Ovary (tissue), 9 donors: Measurements from ENCODE around the gene PTPRG. TPM values are rescaled to one million over a fixed set of nuclear protein-coding genes. Genes with fewer than 3 reads are reported as not detected.

Experiments used
- DNase-seq, 5 donors: peaks; one replicate each; pipeline ENCODE4 v3.0.0-alpha.2; 2019 to 2020
- H3K27ac ChIP-seq, 2 donors: fragments of 200-600 bp; one replicate each; pipeline versions ENCODE4 v1.5.1 to v1.8.0; 2019 to 2022
- H3K27me3 ChIP-seq: fragments of 200-600 bp; one replicate; pipeline ENCODE4 v1.8.0; 2022
- H3K36me3 ChIP-seq: fragments of 200-600 bp; sonication (generic); one replicate; pipeline ENCODE4 v1.5.1; 2019
- H3K4me1 ChIP-seq: one replicate; pipeline ENCODE4 v1.8.1; 2013; ENCODE audit warnings: mild to moderate bottlenecking, moderate library complexity; ENCODE audit not compliant: insufficient read depth
- H3K4me3 ChIP-seq: fragments of 200-600 bp; sonication (generic); one replicate; pipeline ENCODE4 v1.5.1; 2017
- H3K9me3 ChIP-seq, 2 donors: fragments of 200-600 bp in 1 of 2; sonication (generic) in 1 of 2; one replicate each; pipeline versions ENCODE4 v1.5.1 to v1.8.1; 2013 to 2019; ENCODE audit warnings: mild to moderate bottlenecking in 1 of 2, moderate library complexity in 1 of 2
- CTCF ChIP-seq, 3 donors: fragments of 450-650 bp in 2 of 3; fragments of 200-600 bp in 1 of 3; IDR thresholded peaks; one replicate each; pipeline versions ENCODE4 v1.5.1 to v1.8.0; 2016 to 2022; ENCODE audit warnings: antibody characterized with exemption in 3 of 3, mild to moderate bottlenecking in 1 of 3
- EP300 ChIP-seq: sonication (generic); formaldehyde crosslinking; IDR thresholded peaks from one replicate; pipeline ENCODE4 v1.6.1; 2017; ENCODE audit warnings: antibody characterized with exemption
- POLR2A ChIP-seq: fragments of 450-650 bp; IDR thresholded peaks from one replicate; pipeline ENCODE4 v1.6.1; 2017; ENCODE audit warnings: antibody characterized with exemption, mild to moderate bottlenecking, moderate library complexity
- WGBS, 3 donors: extraction: QIAGEN DNeasy Blood & Tissue Kit in 1 of 3; methylation state at CpG; one replicate each; pipeline versions ENCODE4 v1.1.5 to v1.1.7; 2013 to 2017; 5-methylcytosine and 5-hydroxymethylcytosine counted together
- intact Hi-C, 4 donors: fragments of 100-400 bp; cut with DNase I; formaldehyde crosslinking; loops; one replicate each; pipeline versions ENCODE4 v1.11.0 to v1.15.1; 2022 to 2023
- polyA plus RNA-seq, 2 donors: library from polyadenylated mRNA; stranded (reverse); fragments of 200-250 nt in 1 of 2; fragments of 350-450 nt in 1 of 2; fragmentation: Illumina TruSeq in 1 of 2; extraction: RNeasy Lipid Tissue Mini Kit (QIAGEN cat#74804) in 1 of 2; gene quantifications; one replicate each; pipeline ENCODE4 v1.2.3, GENCODE V29; 2013 to 2014
- total RNA-seq, 7 donors: library from RNA; depleted of rRNA in 2 of 7; stranded (reverse); fragments of >200 nt in 2 of 7; fragmentation: NEBNext Ultra II Directional in 3 of 7; extraction: Animal tissue kit (Norgen Biotek cat#: 25700) in 3 of 7; gene quantifications; one replicate each; pipeline versions ENCODE4 v1.1.0 to v1.2.4, GENCODE V29; 2016 to 2023
- donor health status: DM: no; HTN: no; CAD: no; lungs with moderate emphysema.
- donor health status: DM: no; HTN: no; CAD: no.
- donor health status: Bipolar disorder and iron deficiency.
- donor health status: DM: yes; HTN: yes; CAD: no.
- donor health status: DM: no; HTN: no; CAD: no.
- donor health status: DM: yes; HTN: yes; CAD: no.

PTPRG gene
- total and polyA plus RNA-seq, 9 donors, result 18.2 to 87.9 (median 47.7) TPM

GRCh38 chr3:61839256-61839655 is 277.9 kb downstream of the PTPRG start:
- Histone ChIP-seq H3K27ac (no peak overlapping the region), H3K9me3 (no peaks in the 10 kb centered on the region), H3K36me3 (no peaks in the 10 kb centered on the region), H3K27me3 (no peaks in the 10 kb centered on the region), H3K4me3 (no peak overlapping the region), H3K4me1 (peaks cover 4% of the 10 kb centered on the region)
- 35 to 53% (median 51%) methylated on average over 2 of the region's 2 CpGs for WGBS, 3 donors
- intact Hi-C loops, result no loop called here
- TF ChIP-seq CTCF (IDR thresholded peaks at IDR 0.05), result no peak
- TF ChIP-seq POLR2A, result no peak
- TF ChIP-seq EP300, result no peak
- DNase-seq, result no peak

GRCh38 chr3:61841111-61841845 is 279.9 kb downstream of the PTPRG start:
- H3K4me1 ChIP-seq, result peaks cover 4% of the 10 kb centered on the region
- TF ChIP-seq EP300 (no peak), POLR2A (no peak), CTCF (IDR thresholded peaks at IDR 0.05) (no peak)
- WGBS, 3 donors, result 58 to 69% (median 58%) methylated on average over 10 of the region's 10 CpGs
- no peaks in the 10 kb centered on the region for H3K36me3 ChIP-seq
- intact Hi-C loops, result no loop called here
- peak overlapping the region in 1 of 2 donors; percentile 30 for H3K27ac ChIP-seq
- no peaks in the 10 kb centered on the region for H3K27me3 ChIP-seq
- no peaks in the 10 kb centered on the region for H3K9me3 ChIP-seq
- no peak overlapping the region for H3K4me3 ChIP-seq
- peak in 1 of 5 donors; percentile 28 for DNase-seq

GRCh38 chr3:61841988-61842387 is 280.6 kb downstream of the PTPRG start:
- TF ChIP-seq CTCF (IDR thresholded peaks at IDR 0.05), result no peak
- TF ChIP-seq POLR2A, result no peak
- no peak for TF ChIP-seq EP300
- no peak for DNase-seq
- H3K4me3 ChIP-seq, result no peak overlapping the region
- intact Hi-C loops, result no loop called here
- no peaks in the 10 kb centered on the region for H3K9me3 ChIP-seq
- 68 to 74% (median 74%) methylated on average over 2 of the region's 2 CpGs for WGBS, 3 donors
- H3K36me3 ChIP-seq, result no peaks in the 10 kb centered on the region
- no peak overlapping the region for H3K27ac ChIP-seq
- peaks cover 4% of the 10 kb centered on the region for H3K4me1 ChIP-seq
- no peaks in the 10 kb centered on the region for H3K27me3 ChIP-seq

- Histone ChIP-seq H3K27ac (no peak overlapping the region), H3K36me3 (no peaks in the 10 kb centered on the region), H3K27me3 (no peaks in the 10 kb centered on the region), H3K4me3 (no peak overlapping the region), H3K9me3 (no peaks in the 10 kb centered on the region), H3K4me1 (peaks cover 13% of the 10 kb centered on the region)
- no peak for DNase-seq
- no peak for TF ChIP-seq EP300
- TF ChIP-seq CTCF (IDR thresholded peaks at IDR 0.05), result no peak
- WGBS, 3 donors, result 96 to 98% (median 96%) methylated on average over 5 of the region's 5 CpGs
- intact Hi-C loops, result no loop called here
Observed at GRCh38 chr3:61844346-61844745, 283.0 kb downstream of the PTPRG start.
